Measurements from ENCODE around the gene NNMT. TPM values are rescaled to one million over a fixed set of nuclear protein-coding genes. Genes with fewer than 3 reads are reported as not detected.

NNMT gene
- total and polyA plus RNA-seq, 9 of the 15 experiments (the other 6 are each of a cell fraction or from before 2014, with no cell fraction given) = 6.1 to 15.0 (median 11.2) TPM

- no peak for TF ChIP-seq NELFE (IDR thresholded peaks at IDR 0.05; ENCODE audit: insufficient read depth, insufficient read length)
- no peak for TF ChIP-seq ZNF780A (CRISPR knock-in tag; IDR thresholded peaks at IDR 0.05)
- no peak for TF ChIP-seq MAZ (CRISPR knock-in tag; conservative IDR thresholded peaks at IDR 0.05 in 1 of 2, IDR thresholded peaks at IDR 0.05 in 1 of 2)
Measured at GRCh38 chr11:114359342-114359741, 63.1 kb downstream of the NNMT start (continued).

GRCh38 chr11:114362326-114362725 is 66.1 kb downstream of the NNMT start:
- no peaks in the 10 kb centered on the region for H3K9me1 ChIP-seq (ENCODE audit: control insufficient read depth, insufficient read depth, low read length)
- 0% methylated on average over 4 of the region's 4 CpGs for WGBS (ENCODE audit: insufficient coverage, low coverage, missing lambda C conversion rate)
- no peak for FAIRE-seq
- BruUV-seq (replicated peaks) = no TSS peak
- H3K9me3 ChIP-seq (replicated peaks; ENCODE audit: control insufficient read depth, insufficient read depth, low read depth, low read length) = no peaks in the 10 kb centered on the region
- ChIA-PET POLR2A (interaction anchor here (0.9 kb wide), 1 partner anchor 26 kb away, joined by 3 read pairs; no protein-coding TSS in a partner anchor), CTCF (ENCODE audit: low intra/inter-chr PET ratio) (no interaction called here)
- H3K4me2 ChIP-seq (ENCODE audit: insufficient read depth, low read length) = no peak overlapping the region
- TF ChIP-seq ZNF449 (CRISPR knock-in tag; IDR thresholded peaks at IDR 0.05) (no peak), PHB (CRISPR knock-in tag; IDR thresholded peaks at IDR 0.05) (no peak), ARID3A (IDR thresholded peaks at IDR 0.05; ENCODE audit: borderline replicate concordance, low read depth, low read length) (no peak), RCOR1 (IDR thresholded peaks at IDR 0.05; ENCODE audit: borderline replicate concordance in 1 of 2, low read depth in 2 of 2, low read length in 2 of 2) (no peak)
- H3K27me3 ChIP-seq (ENCODE audit: control insufficient read depth in 2 of 2, insufficient read depth in 2 of 2, low read length in 2 of 2) = peaks cover 15 to 17% of the 10 kb centered on the region in 2 experiments
- H3K4me1 ChIP-seq (replicated peaks in 1 of 2; ENCODE audit: control insufficient read depth in 2 of 2, insufficient read depth in 2 of 2, low read length in 2 of 2) = no peaks in the 10 kb centered on the region
- no peak overlapping the region for H3K4me3 ChIP-seq
- intact Hi-C loops (cut with micrococcal nuclease) = no loop called here
- H3K9ac ChIP-seq (ENCODE audit: insufficient read depth in 1 of 2, low read depth in 2 of 2, low read length in 2 of 2) = no peak overlapping the region
- in situ Hi-C loops (cut with MboI) = no loop called here
- H3K79me2 ChIP-seq (ENCODE audit: control insufficient read depth, insufficient read depth, low read length) = no peaks in the 10 kb centered on the region
- no peak for ATAC-seq
- no peak overlapping the region for H3K27ac ChIP-seq (ENCODE audit: extremely low read depth, low read depth, low read length)
- no peaks in the 10 kb centered on the region for H3K36me3 ChIP-seq (ENCODE audit: control insufficient read depth, insufficient read depth, low read length)
- no peak for DNase-seq (ENCODE audit: extremely low read depth in 1 of 4, low spot score in 3 of 4)
- H4K20me1 ChIP-seq (replicated peaks; ENCODE audit: control insufficient read depth, insufficient read depth, low read length) = no peaks in the 10 kb centered on the region
- no peak overlapping the region for H2AFZ ChIP-seq (ENCODE audit: low read depth, low read length)

Measured in K562 (cell line).